BLaER1 (cell line): ENCODE measurements around the gene LIFR.

Experiments
- H3K27ac ChIP-seq: shearing (Covaris generic); formaldehyde crosslinking; 2 replicates; pipeline ENCODE4 v1.8.1; 2022
- H3K27me3 ChIP-seq: shearing (Covaris generic); formaldehyde crosslinking; 2 replicates; pipeline ENCODE4 v1.8.1; 2022
- H3K36me3 ChIP-seq: shearing (Covaris generic); formaldehyde crosslinking; 2 replicates; pipeline ENCODE4 v1.8.1; 2022
- H3K4me1 ChIP-seq: shearing (Covaris generic); formaldehyde crosslinking; 2 replicates; pipeline ENCODE4 v1.8.1; 2022
- H3K4me2 ChIP-seq: shearing (Covaris generic); formaldehyde crosslinking; 2 replicates; pipeline ENCODE4 v1.8.1; 2022
- H3K4me3 ChIP-seq: shearing (Covaris generic); formaldehyde crosslinking; 2 replicates; pipeline ENCODE4 v1.8.1; 2022
- H3K9ac ChIP-seq: shearing (Covaris generic); formaldehyde crosslinking; 2 replicates; pipeline ENCODE4 v1.8.1; 2022
- H3K9me3 ChIP-seq: shearing (Covaris generic); formaldehyde crosslinking; 2 replicates; pipeline ENCODE4 v1.8.1; 2022
- H4K20me1 ChIP-seq: shearing (Covaris generic); formaldehyde crosslinking; 2 replicates; pipeline ENCODE4 v1.8.1; 2022
- Cebpa-rat ChIP-seq: shearing (Covaris generic); IDR thresholded peaks from 2 replicates; pipeline ENCODE4 v1.8.1; 2022

LIFR gene

GRCh38 chr5:38536968-38537367 is 19.5 kb downstream of the LIFR start:
- H3K4me3 ChIP-seq = no peak overlapping the region
- no peaks in the 10 kb centered on the region for H3K4me1 ChIP-seq
- no peaks in the 10 kb centered on the region for H4K20me1 ChIP-seq
- no peak overlapping the region for H3K27ac ChIP-seq
- no peak overlapping the region for H3K9ac ChIP-seq
- H3K27me3 ChIP-seq = no peaks in the 10 kb centered on the region
- TF ChIP-seq Cebpa-rat = no peak
- H3K4me2 ChIP-seq = no peak overlapping the region
- no peaks in the 10 kb centered on the region for H3K36me3 ChIP-seq
- H3K9me3 ChIP-seq = no peaks in the 10 kb centered on the region

GRCh38 chr5:38535845-38536244 is 20.6 kb downstream of the LIFR start:
- H3K9me3 ChIP-seq = no peaks in the 10 kb centered on the region
- H4K20me1 ChIP-seq = no peaks in the 10 kb centered on the region
- TF ChIP-seq Cebpa-rat = no peak
- no peak overlapping the region for H3K4me2 ChIP-seq
- no peak overlapping the region for H3K27ac ChIP-seq
- H3K36me3 ChIP-seq = no peaks in the 10 kb centered on the region
- no peak overlapping the region for H3K9ac ChIP-seq
- no peak overlapping the region for H3K4me3 ChIP-seq
- H3K4me1 ChIP-seq = no peaks in the 10 kb centered on the region
- H3K27me3 ChIP-seq = no peaks in the 10 kb centered on the region

- Histone ChIP-seq H3K27ac (no peak overlapping the region), H3K4me2 (no peak overlapping the region), H3K9ac (no peak overlapping the region), H3K4me3 (no peak overlapping the region), H3K36me3 (no peaks in the 10 kb centered on the region), H4K20me1 (no peaks in the 10 kb centered on the region), H3K27me3 (no peaks in the 10 kb centered on the region), H3K4me1 (no peaks in the 10 kb centered on the region), H3K9me3 (no peaks in the 10 kb centered on the region)
- TF ChIP-seq Cebpa-rat = no peak
Measured at GRCh38 chr5:38535248-38535750, 21.1 kb downstream of the LIFR start.

GRCh38 chr5:38534156-38534453 is 22.3 kb downstream of the LIFR start:
- H3K27ac ChIP-seq = no peak overlapping the region
- H3K36me3 ChIP-seq = no peaks in the 10 kb centered on the region
- no peaks in the 10 kb centered on the region for H4K20me1 ChIP-seq
- TF ChIP-seq Cebpa-rat = no peak
- no peak overlapping the region for H3K4me2 ChIP-seq
- no peaks in the 10 kb centered on the region for H3K4me1 ChIP-seq
- no peaks in the 10 kb centered on the region for H3K27me3 ChIP-seq
- H3K9me3 ChIP-seq = no peaks in the 10 kb centered on the region
- no peak overlapping the region for H3K9ac ChIP-seq
- no peak overlapping the region for H3K4me3 ChIP-seq

GRCh38 chr5:38533286-38534155 is 22.9 kb downstream of the LIFR start:
- H3K4me2 ChIP-seq = no peak overlapping the region
- no peaks in the 10 kb centered on the region for H3K36me3 ChIP-seq
- no peak overlapping the region for H3K27ac ChIP-seq
- no peak for TF ChIP-seq Cebpa-rat
- no peak overlapping the region for H3K4me3 ChIP-seq
- no peaks in the 10 kb centered on the region for H3K27me3 ChIP-seq
- H3K4me1 ChIP-seq = no peaks in the 10 kb centered on the region
- H4K20me1 ChIP-seq = no peaks in the 10 kb centered on the region
- H3K9ac ChIP-seq = no peak overlapping the region
- no peaks in the 10 kb centered on the region for H3K9me3 ChIP-seq

GRCh38 chr5:38532165-38532669 is 24.2 kb downstream of the LIFR start:
- Histone ChIP-seq H3K27ac (no peak overlapping the region), H3K4me1 (peaks cover 12% of the 10 kb centered on the region), H3K4me2 (no peak overlapping the region), H3K36me3 (no peaks in the 10 kb centered on the region), H3K4me3 (no peak overlapping the region), H4K20me1 (no peaks in the 10 kb centered on the region), H3K27me3 (no peaks in the 10 kb centered on the region), H3K9me3 (no peaks in the 10 kb centered on the region), H3K9ac (no peak overlapping the region)
- no peak for TF ChIP-seq Cebpa-rat

GRCh38 chr5:38531518-38531917 is 24.9 kb downstream of the LIFR start:
- H3K4me1 ChIP-seq = peaks cover 13% of the 10 kb centered on the region
- no peak overlapping the region for H3K4me3 ChIP-seq
- H4K20me1 ChIP-seq = no peaks in the 10 kb centered on the region
- H3K9ac ChIP-seq = no peak overlapping the region
- no peak for TF ChIP-seq Cebpa-rat
- no peak overlapping the region for H3K27ac ChIP-seq
- H3K36me3 ChIP-seq = no peaks in the 10 kb centered on the region
- no peak overlapping the region for H3K4me2 ChIP-seq
- no peaks in the 10 kb centered on the region for H3K27me3 ChIP-seq
- no peaks in the 10 kb centered on the region for H3K9me3 ChIP-seq

- TF ChIP-seq Cebpa-rat = no peak
- Histone ChIP-seq H3K4me3 (no peak overlapping the region), H3K9ac (no peak overlapping the region), H3K4me1 (peaks cover 13% of the 10 kb centered on the region), H3K9me3 (no peaks in the 10 kb centered on the region), H3K27me3 (no peaks in the 10 kb centered on the region), H3K27ac (no peak overlapping the region), H3K4me2 (no peak overlapping the region), H4K20me1 (no peaks in the 10 kb centered on the region), H3K36me3 (no peaks in the 10 kb centered on the region)
Measured at GRCh38 chr5:38529955-38530646, 26.3 kb downstream of the LIFR start.

GRCh38 chr5:38528162-38528703 is 28.2 kb downstream of the LIFR start:
- Histone ChIP-seq H3K4me1 (peaks cover 13% of the 10 kb centered on the region), H3K27ac (no peak overlapping the region), H3K4me2 (peak overlapping the region; percentile 32), H4K20me1 (no peaks in the 10 kb centered on the region), H3K36me3 (no peaks in the 10 kb centered on the region), H3K27me3 (no peaks in the 10 kb centered on the region), H3K4me3 (no peak overlapping the region), H3K9ac (no peak overlapping the region), H3K9me3 (no peaks in the 10 kb centered on the region)
- no peak for TF ChIP-seq Cebpa-rat

- H3K4me1 ChIP-seq = peaks cover 13% of the 10 kb centered on the region
- H3K4me2 ChIP-seq = peak overlapping the region; percentile 32
- TF ChIP-seq Cebpa-rat = no peak
- no peaks in the 10 kb centered on the region for H3K27me3 ChIP-seq
- no peaks in the 10 kb centered on the region for H4K20me1 ChIP-seq
- no peak overlapping the region for H3K4me3 ChIP-seq
- H3K27ac ChIP-seq = no peak overlapping the region
- no peaks in the 10 kb centered on the region for H3K36me3 ChIP-seq
- no peak overlapping the region for H3K9ac ChIP-seq
- no peaks in the 10 kb centered on the region for H3K9me3 ChIP-seq
Measured at GRCh38 chr5:38527475-38527874, 29.0 kb downstream of the LIFR start.
